ENCODE results near the gene UPP1.
"Not testable (repeated sequence)": the region's sequence is repeated elsewhere in the genome, so short reads cannot be mapped to it uniquely, and the experiment has no call there.

UPP1 gene

DNA sequence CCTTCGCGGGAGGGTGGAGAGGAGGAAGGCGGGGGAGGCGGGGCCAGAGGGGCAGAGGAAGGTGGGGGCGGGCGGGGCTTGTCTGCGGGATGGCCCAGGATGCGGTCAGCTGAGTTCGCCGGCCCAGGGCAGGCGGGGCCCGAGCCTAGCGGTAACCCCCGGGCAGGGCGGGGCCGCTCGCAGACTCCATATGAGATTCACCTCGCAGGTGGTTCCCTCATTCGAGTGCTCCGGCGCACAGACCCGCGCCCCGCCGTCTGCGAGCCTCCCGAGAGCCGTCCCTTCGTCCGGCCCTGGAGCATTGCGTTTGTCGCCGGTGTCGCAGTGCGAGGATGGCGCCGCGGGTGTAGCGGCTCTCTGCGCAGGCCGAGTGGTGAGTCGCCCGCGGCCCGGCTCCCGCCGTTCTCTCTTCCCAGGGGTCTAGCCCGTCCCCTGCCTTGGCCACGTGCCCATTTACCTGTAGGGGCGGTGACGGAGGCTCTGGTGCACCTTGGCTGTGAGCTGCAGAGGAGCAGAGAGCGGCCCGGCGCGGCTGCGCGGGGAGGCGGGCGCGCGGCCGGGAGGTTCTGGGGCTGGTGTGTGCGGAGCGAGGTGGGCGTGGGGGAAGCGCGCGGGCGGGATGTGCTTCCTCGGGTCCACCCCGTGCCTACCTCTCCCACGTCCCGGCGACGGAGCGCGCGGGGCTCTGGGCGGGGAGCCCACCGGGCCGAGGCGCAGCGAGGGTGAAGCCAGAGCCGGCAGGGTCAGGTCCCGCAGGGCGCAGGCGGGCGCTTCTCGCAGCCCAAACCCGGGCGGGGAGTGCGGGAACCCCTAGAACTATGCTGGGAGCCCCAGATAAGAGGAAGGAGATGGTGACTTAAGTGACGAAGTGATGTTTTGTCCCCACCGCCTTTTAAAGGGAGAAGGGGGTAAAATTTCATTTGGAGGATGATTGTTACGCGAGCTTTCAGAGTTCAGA, at the start of gene UPP1:
Gene UPP1 (plus strand): TSS at position 220 of the 958 bp plus-strand sequence. CDS start 5,519 bp downstream, outside the sequence.
- DNase-seq: peak; percentile 98

DNA sequence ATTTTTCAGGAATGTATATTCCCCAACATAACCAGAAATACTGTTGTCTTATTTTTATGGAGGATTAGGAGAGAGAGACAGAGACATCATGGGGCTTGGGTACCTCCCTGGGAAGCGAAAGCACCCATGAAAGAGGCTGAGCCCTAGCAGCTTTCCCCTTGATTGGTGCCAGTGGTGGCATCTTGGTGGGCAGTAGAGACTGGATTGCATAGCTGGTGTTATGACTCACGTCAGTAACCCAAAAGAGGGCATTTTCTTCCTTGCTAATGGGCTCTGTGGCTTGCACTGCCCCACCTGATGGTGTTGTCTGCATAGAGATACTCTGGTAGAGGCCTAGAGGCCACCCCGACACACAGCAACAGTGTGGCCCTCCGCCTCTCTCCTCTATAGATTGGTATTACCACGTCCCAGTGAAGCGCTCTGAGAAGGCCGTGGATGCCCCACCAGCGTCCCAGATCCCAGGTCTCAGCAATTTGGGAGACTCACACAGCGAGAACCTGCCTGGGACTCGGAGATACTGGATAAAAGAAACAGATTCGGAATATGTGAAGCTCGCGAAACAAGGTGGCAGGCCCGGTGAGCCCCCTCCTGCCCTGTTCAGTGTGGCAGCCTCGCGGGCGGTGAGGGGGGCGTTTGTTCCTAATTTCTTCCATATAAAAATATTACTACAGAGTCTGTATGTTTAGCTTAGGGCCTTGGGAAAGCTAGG, 48.0 kb upstream of the UPP1 start:
- no peak for DNase-seq

DNA sequence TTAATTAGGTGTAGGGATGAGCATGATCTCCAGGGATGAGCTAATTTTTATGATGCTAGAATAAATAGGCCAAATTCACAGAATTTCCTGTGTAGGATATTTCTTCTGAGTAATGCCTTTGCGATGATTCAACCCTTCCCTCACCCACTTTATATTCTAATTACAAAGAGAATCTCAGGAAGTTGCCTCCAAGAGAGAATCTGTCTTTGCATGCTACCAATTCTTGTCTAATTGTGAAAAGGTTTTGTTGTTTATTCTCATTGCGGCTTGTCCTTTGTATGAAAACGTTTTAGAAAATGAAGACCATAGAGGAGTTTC, 47.5 kb upstream of the UPP1 start:
- DNase-seq: no peak

DNA sequence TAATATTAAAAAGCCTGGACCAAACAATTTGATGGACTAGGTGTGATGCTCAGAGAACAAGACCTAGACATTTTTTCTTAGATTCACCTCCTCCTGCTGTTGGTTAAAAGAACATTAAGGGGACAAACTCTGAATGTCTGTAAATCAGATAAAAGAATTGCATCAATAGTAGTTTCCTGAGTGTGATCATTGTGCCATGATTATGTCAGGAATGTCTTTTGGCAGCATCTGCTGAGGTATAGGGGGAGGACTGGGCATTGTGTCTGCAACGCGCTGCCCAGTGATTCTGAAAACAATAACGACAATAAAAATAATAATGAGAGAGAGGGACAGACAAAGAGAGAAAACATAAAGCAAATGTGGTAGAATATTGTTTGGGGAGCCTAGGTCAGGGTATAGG, 46.8 kb upstream of the UPP1 start:
- DNase-seq: no peak

DNA sequence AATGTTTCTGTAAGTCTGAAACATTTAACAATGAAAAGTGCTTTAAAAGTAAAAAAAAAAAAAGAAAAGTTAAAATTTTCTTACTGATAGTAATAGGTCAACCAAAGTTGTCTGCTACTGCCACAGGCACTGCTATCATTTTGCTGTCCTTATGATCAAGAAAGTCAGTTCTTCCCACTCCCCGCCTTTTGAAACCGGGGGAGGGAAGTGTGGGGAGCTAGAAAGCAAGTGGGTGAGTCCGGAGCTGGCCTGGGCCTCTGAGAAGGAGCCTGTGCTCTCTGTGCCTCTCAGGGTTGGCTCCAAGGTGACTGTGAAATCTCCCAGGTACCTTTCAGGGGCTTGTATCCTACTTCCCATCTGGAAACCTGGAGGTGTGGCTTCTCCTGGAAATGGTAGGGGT, 46.4 kb upstream of the UPP1 start:
- DNase-seq: no peak

DNA sequence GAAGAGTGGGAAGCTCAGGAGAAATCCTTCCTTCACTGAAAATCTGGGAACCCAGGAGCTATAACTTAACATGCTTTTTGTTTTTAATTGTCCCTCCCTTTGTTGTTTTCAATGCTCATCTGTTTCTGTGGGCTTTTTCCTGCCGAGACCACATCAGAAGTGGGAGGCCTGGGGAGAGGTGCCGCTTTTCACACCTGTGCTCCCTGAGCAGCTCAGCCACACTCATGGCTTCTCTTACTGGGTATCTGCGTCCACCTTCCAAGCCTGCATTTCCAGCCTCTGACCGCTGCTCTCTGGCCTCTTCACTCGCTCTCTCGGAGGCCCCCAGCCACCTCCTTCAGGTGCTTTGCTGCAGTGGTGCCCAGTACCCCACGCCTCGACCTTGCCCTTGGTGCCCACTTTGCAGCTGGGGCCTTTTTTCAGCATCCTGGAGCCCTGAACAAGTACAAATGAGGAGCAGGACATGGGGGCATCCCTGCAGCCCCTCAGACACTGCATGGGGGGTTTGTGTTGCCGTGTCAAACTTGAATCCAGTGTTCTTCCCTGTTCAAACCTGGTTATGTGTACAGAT, 43.8 kb upstream of the UPP1 start:
- DNase-seq: no peak

DNA sequence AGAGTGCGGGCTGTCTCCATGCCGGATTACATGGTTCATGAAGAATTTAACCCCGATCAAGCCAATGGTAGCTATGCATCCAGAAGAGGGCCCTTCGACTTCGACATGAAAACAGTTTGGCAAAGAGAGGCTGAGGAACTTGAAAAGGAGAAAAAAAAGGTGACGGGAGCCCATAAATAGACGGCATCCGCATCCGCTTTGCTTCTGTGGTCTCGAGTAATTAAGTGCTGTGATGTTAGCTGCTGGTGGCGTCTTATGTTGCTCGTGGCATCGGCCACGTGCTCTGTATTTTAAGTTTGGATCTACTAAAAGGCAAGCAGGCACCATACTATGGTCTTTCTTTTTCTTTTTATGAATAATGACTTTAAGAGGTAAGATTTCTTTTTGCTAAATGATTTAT, 42.6 kb upstream of the UPP1 start:
- DNase-seq: no peak

DNA sequence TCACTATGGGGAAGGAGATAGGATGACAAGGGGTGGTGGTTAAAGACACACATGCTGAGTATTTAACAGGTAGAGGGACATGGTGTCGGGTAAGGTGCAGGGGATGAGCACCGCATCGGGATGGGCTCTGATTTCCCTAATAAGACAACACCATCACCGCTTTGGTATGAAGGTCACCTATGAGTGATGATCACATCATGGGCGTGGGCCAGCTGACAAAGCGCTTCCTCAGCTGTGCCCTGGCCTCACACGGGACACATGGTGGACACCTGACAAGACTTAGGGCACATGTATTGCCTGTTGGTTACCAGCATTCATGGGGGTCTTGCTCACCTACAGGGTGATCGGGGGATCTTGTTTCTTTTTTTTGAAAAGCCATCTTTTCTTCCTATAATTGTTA, 41.0 kb upstream of the UPP1 start:
- DNase-seq: no peak

DNA sequence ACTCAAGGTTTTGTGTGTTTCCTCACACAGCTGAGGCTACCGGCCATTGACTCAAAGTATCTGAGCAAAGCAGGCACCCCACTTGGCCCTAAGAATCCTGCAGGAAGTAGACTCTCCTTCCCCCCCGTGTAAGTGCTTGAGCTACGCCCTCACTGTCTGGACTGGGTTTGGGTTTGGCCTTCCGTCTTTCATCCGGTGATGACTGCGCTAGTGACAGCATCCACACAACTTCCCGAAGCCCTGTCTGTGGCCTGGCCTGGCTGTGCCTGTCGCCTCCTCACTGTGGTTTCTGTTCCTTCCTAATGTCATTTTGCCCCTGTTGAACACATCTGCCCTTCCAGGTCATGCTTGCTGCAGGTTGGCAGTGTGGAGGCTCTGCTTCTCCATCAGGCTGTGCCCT, 39.2 kb upstream of the UPP1 start:
- DNase-seq: no peak

DNA sequence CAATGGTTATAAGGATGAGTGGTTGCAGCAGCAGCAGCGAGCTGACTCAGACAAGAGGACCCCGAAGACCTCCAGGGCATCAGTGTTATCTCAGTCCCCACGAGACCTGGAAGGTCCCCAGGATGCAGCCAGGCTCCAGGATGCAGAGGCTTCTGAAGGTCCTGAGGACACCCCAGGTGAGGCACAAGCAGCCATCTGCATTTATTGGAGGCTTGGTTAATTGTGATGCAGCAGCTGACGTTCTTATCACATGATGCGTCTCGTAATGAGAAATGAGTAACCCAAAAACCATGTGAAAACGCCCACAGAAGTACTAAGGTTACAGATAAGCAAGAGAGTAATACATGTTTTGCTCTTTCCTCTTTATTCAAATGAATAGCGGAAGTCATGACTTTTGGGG, 36.3 kb upstream of the UPP1 start:
- peak; percentile 16 for DNase-seq

DNA sequence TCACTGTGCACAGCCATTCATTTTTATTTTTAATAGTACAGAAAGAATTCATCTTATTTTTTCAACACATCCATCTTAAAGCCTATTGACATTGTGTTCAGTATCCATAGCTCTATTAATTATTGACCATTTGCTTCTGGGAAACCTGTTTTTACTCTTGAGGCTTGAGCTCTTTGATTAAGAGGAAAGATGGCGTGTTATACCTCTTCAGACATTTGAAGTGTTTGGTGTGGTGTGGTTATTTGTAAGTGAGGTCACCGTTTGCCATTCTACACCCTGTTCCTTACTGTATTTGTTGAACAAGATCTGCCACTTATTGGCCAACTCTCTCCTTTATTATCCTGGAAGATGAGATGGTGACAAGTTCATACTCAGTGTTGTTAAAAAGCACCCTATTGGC, 35.3 kb upstream of the UPP1 start:
- DNase-seq: peak; percentile 97

DNA sequence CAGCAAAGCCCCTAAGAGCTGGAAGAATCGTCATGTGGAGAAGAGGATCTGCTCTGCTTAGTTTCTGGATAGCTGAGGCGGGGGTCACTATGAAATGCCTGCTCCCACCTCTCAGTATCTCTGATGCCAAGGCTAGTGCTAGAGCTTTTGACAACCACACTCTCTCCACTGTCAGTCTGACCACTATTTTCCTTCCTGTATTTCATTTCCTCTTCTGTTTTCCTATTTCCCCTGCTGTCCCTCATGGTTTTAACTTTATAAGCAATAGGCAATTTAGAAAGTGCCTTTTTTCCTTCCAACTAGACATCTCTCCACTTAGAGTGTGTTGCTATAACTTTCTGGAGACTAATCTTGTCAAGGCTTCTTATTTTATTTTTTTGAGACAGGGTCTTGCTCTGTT, 30.1 kb upstream of the UPP1 start:
- DNase-seq: no peak

DNA sequence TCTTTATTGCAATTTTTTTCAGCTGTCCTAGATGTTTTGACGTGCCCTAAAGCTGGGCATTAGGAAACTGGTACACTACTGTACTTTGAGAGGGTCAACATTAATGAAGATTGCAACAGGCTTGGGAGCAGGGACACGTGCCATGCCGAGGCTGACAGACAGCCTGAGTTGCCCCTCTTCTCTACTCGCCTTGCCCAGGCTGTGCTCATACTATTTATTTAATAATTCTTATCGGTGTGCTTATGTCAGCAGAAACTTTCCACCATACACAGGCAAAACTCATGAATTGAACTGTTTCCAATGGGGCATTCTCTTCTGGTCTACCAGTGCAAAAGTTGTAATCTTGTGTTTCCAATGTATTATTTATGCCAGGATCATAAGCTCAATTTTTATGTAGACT, 29.4 kb upstream of the UPP1 start:
- DNase-seq: no peak

DNA sequence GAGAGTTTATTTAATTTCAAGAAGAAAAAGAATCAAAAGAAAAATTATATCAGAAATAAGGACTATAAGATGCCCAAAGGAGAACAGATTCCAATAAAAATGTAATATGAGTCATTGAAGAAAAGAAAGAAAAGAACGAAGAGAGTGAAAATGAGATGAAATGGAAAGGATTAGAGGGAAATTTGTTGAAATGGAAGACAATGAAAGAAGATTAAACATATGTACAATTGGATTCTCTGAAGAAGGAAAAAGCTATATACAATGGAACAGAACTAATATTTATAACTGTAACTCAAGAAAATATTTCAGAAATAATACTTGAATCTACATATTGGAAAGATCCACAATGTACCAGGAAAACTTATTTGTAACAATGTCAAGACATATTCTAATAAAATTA, 25.1 kb upstream of the UPP1 start:
- DNase-seq: no peak

DNA sequence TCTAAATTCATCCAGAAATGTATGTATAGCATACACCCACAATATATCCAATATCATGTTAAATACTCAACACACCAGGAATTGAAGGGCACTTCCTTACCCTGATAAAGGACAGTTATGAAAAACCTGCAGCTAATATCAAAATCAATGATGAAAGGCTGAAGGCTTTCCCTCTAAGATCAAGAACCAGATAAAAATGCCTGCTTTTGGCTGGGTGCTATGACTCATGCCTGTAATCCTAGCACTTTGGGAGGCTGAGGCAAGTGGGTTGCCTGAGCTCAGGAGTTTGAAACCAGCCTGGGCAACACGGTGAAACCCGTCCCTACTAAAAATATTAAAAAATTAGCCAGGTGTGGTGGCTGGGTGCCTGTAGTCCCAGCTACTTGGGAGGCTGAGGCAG, 21.6 kb upstream of the UPP1 start:
- DNase-seq: no peak

DNA sequence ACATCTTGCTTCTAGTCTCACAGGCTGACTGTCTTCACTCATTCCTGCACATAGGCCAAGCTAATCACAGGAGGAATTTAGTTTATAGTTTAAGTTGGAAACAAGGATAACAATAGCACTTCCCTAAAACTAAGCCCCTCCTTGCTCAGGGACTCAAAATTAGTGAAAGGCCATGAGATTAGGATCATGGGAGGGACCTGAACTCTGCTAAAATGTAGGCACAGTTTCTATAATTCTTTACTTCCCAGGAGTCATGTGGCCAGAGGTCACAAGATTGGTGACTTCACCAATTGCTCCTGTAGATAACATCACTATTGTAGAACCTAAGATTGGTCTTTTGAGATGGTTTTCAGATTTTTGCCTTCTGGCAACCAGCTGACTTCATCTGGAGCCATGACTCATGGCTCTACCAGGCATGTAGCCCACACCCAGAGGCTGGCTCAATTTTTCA, 14.8 kb upstream of the UPP1 start:
- DNase-seq: no peak

DNA sequence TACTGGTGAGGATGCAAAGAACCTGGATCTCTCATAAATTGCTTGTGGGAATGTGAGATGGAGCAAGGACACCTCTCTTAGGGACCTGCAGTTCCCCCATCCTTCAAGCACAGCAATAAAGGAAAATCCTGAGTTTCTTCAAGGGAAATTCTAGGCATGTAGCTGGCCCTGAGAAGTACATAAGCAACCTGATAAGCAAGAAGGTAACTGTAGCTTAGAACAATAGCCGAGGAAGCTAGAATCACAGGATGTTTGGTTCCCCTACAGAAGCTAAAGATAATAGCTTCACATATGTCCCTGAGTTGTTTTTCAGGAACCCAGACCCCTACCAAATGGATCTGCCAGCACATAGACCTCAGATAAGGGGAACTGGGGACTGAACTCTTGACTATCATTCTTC, 11.6 kb upstream of the UPP1 start:
- no peak for DNase-seq

DNA sequence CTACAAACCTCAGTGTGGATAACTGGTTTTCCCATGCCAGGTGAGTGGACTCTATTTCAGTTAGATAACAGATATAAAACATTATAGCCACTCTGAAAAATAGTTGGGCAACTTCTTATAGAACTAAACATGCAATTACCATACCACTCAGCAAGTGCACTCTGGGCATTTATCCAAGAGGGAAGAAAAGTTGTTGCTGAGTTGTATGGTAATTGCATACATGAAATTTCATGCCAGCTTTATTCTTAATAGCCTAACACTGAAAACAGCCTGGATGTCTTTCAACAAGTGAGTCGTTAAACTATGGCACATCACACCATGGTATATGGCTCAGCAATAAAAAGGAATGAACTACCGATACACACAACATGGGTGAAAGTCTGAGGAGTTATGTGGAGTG, 10.6 kb upstream of the UPP1 start:
- DNase-seq: no peak

DNA sequence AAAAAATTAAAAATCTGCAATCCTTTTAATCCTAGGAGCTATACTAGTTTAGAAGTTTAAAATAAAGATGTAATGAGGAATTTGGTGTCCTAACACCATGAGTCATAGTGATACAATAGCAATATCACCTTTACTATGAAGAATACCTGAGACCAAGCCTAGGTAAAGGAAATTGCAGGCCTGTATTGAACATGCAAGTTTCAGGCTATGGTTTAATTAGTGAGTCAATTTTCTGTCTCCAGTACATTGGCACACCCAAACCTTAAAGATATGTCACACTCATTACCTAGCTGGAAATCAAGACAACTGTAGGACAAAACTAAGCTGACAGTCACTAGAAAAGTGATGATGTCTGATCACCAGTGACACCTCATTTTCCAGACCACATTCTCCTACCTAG, 6.7 kb upstream of the UPP1 start:
- DNase-seq: not testable (repeated sequence)

DNA sequence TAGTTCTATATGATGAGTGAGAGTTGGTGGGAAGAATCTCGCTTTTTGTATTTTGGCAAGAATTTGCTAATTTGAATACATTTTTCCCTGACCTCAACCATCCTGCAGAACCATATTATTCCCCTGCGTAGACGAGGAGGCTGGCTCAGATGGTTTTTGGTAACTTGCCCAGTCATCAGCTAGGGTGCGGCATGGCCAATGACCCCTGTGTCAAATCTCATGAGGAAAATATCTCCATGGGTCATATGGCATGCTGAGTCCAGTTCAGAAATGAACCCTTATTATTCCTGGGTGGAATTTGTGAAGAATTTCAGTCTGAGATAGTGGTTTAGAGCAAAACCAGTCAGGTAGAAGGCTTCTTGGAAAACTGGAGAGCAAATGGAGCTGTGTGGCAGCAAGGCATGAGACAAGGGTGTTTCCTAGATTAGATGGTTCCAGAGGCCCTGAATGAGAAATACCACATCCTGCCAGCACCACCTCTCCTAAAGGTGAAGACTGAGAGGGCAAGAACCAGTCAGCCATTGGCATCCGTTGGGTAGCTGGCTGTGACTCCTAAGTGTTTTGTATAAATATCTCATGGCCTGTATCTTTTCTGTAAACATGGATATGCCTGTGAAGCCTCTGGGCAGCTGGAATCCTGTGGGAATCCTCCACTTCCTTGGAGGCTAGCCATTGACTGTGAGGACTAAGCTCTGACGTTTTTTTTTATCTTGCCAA, 5.8 kb upstream of the UPP1 start:
- DNase-seq: no peak

DNA sequence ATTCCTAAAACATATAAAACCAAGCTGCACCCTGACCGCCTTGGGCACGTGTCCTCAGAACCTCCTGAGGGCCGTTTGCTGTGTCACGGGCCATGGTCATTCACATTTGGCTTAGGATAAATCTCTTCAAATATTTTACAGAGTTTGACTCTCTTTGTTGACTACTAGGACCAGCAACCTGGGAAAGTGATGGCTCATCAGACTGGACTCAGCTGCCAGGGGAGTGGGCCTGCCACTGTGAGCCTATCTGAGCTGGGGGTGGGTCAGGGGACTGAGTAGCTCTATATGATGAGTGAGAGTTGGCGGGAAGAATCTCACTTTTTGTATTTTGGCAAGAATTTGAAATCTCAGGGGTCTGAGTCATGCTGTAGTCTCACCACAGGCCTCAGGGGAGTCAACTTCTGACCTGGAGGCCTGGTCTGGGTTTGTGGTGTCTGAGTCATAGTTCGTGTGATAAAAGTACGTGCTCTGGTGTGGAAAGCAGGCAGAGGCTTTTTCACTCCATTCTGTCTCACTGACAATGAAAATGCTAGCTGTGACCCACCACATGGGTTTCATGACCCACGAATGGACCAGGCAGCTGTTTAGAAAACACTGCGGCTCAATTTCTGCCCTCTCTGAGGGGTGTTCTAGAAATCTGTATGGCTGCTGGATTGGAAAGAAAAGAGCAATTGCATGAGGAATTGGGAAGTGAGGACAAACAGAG, 4.2 kb upstream of the UPP1 start:
- DNase-seq: peak; percentile 71

DNA sequence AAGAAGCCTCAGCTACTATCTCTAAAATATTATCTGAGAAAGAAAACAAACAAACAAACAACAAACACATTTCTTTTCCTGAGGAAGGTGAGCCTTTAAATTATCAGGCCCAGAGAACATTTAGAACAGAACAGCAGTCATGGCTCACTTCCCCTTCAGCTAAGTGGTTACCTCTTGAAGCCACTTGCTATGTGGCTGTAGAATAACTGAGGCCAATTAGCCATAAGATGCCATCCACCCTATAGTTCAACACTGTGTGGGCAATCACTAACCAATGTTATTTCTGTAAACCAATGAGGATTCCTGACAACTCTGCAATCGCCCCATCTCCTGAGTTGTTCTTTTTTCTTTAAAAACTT, 3.7 kb upstream of the UPP1 start:
- peak; percentile 36 for DNase-seq

DNA sequence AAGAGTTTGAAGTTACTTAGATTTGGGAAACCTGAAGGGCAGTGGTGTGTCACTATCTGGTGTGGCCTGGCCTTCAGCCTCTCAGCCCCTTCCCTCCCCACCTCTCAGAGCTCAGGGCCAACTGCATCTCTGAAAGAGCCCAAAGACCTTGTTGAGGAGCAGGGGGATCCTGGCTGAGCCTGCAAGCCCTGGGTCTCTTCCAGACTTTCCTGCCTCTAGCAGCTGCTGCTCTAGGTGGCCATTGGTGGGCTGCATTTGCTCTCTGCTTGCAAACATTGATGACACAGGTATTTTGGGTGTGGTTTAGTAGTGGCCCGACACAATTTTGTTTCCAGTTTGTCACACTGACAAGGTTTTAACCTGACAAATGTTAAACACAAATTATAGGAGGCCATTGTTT, 3.1 kb upstream of the UPP1 start:
- DNase-seq: no peak

All from DMS53 (cell line).